Measurements from ENCODE around the gene WBP1. TPM values are rescaled to one million over a fixed set of nuclear protein-coding genes. Genes with fewer than 3 reads are reported as not detected.
A peak's percentile ranks its signal among the peaks of the same experiment; 100 is the strongest.
"Not testable (repeated sequence)": the region's sequence is repeated elsewhere in the genome, so short reads cannot be mapped to it uniquely, and the experiment has no call there.

WBP1 gene
- polyA plus RNA-seq, 5 donors = 95.7 to 134 (median 113) TPM

- DNase-seq = no peak
Observed at GRCh38 chr2:74472945-74473258, 14.7 kb downstream of the WBP1 start.

- no peak for DNase-seq
Observed at GRCh38 chr2:74474481-74474880, 16.2 kb downstream of the WBP1 start.

- DNase-seq = no peak
Observed at GRCh38 chr2:74474899-74475298, 16.7 kb downstream of the WBP1 start.

GRCh38 chr2:74481431-74481830, 23.2 kb downstream of the WBP1 start:
- no peak for DNase-seq

- DNase-seq = no peak
Observed at GRCh38 chr2:74481961-74482800, 23.9 kb downstream of the WBP1 start.

- peak; percentile 96 to 97 for DNase-seq
Observed at GRCh38 chr2:74482801-74483674, 24.8 kb downstream of the WBP1 start, which contains the start of the genes CCDC142 and TTC31. Gene CCDC142 (minus strand): TSS chr2:74482998. CDS start chr2:74482837, 161 bp downstream. Gene TTC31 (plus strand): TSS chr2:74483081. CDS start chr2:74483096, 15 bp downstream.

GRCh38 chr2:74483675-74484164, 25.5 kb downstream of the WBP1 start:
- DNase-seq = not testable (repeated sequence)

- DNase-seq = no peak
Observed at GRCh38 chr2:74486141-74486540, 27.9 kb downstream of the WBP1 start.

- DNase-seq = no peak
Observed at GRCh38 chr2:74488643-74489481, 30.6 kb downstream of the WBP1 start.

- no peak for DNase-seq
Observed at GRCh38 chr2:74489906-74490305, 31.7 kb downstream of the WBP1 start.

GRCh38 chr2:74491648-74492544, 33.7 kb downstream of the WBP1 start:
- DNase-seq = no peak

- no peak for DNase-seq
Observed at GRCh38 chr2:74493546-74493945, 35.3 kb downstream of the WBP1 start.

- no peak for DNase-seq
Observed at GRCh38 chr2:74495440-74495839, 37.2 kb downstream of the WBP1 start.

- no peak for DNase-seq
Observed at GRCh38 chr2:74496997-74497776, 38.9 kb downstream of the WBP1 start.

- no peak for DNase-seq
Observed at GRCh38 chr2:74497777-74498499, 39.7 kb downstream of the WBP1 start.

- no peak for DNase-seq
Observed at GRCh38 chr2:74498500-74499266, 40.4 kb downstream of the WBP1 start.

- no peak for DNase-seq
Observed at GRCh38 chr2:74499267-74499939, 41.2 kb downstream of the WBP1 start, which contains the start of gene LBX2. Gene LBX2 (minus strand): TSS chr2:74499603. CDS start chr2:74499537, 66 bp downstream.
